Umbilical cord (tissue), 2 donors: ENCODE measurements around the gene NKX6-1. TPM values are rescaled to one million over a fixed set of nuclear protein-coding genes. Genes with fewer than 3 reads are reported as not detected.

Source experiments
- DNase-seq: peaks from one replicate; pipeline ENCODE4 v3.0.0-alpha.2; 2015; ENCODE audit warnings: low spot score
- total RNA-seq: library from RNA; depleted of rRNA; stranded (reverse); fragments of >200 nt; gene quantifications from one replicate; pipeline ENCODE4 v1.2.3, GENCODE V29; 2014; ENCODE audit warnings: low replicate concordance; ENCODE audit not compliant: insufficient read depth

The NKX6-1 gene
- total RNA-seq, 1 donor from 2014 or later: 1.7 TPM

DNA sequence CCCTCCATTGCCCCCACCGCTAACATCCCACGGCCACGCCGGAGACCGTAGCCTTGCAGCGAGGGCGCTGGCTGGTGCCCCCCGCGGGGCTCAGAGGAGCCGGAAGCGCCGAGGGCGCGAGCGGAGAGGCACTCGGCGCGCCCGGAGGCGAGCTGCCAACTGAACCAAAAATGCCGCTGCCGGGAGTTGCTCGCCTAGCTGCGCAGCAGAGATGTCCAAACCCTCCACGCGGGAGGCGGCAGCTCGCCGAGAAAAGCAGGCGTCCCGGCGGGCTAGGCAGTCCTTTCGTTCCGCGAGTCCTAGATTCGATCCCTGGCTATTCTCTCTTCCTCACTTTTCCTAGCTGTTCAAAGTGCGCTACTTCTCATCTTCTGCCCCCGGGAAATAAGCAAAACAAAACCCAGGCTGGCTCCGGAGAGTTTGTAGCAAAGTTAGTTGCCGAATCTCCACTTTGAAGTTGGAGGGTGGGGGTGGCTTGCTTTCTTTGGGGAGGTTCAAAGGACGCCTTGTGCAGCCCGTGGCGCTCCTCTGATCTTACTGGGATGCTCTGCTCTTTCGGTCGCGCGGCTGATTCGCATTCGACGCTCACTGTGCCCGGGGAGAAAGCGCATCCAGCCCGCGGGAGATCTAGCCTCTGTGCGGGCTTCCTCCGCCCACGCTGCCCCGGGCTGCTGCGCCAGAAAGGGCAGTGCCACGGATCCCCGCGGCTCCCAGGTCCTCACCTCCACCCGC, 723 bp downstream of the NKX6-1 start:
- DNase-seq: no peak

DNA sequence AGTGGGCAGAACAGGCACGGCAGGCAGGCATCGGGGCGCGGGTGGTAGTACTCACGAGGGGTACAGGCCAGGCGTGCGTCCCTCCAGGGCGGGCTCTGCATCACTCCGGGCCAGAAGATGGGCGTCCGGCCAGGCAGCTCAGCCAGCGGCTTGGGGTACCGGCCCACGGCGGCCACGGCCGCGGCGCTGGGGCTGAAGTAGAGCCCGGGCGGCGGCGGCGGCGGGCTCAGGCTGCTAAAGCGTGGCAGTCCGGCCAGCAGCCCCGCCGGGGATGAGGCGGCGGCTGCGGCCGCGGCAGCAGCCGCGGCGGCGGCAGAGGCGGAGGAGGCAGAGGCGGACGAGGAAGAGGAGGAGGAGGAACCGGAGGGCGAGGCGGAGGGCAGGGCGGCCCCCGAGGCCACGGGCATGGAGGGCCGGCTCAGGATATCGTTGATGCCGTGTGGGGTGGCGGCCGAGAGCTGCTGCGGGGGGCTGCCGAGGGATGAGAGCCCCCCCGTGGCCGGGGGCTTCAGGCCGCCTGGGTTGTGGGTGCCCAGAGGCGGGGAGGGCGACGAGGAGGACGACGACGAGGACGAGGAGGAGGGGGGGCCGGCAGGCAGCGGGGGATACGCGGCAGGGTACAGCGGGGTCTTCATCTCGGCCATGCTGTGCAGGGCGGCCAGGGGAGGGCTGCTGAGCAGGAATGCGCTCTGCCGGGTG, 1.4 kb downstream of the NKX6-1 start:
- no peak for DNase-seq

DNA sequence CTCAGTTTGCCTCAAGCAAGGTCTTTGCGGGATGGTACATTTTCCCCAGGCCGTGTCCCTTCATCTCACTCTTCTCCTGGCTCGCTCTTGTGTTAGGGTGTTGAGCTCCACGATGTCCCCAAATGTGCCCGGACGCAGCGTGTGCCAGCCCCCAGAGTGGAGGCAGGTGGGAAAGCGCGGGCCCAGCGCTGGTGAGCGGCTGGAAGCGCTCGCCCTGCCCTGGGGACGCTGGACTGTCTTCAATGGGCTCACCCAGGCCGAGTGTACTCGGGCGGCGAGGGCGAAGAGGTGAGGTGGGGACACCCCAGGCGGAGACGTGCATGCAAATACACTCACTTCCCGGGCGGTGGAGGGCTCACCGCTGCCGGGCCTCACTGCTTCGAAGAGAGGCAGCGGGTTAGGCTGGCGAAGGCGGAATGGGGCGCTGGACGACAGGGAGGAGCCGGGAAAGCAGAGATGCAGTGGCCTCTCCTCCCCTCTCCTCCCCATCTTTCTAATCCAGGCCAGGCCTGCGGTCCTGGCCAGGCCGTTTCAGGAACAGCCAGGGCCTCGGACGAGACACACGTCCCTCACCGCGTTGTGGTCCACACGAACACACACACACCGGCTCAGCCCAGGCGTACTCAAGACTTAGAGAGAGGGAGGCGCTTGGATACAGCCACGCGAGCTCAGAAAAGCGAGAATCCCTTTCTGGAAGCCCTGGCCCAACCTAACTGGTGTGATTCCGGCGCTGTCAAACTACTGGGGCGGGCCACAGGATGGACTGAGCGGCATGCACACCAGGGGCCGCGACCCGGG, 2.2 kb downstream of the NKX6-1 start:
- DNase-seq: no peak

GRCh38 chr4:84496331-84496705, 2.8 kb downstream of the NKX6-1 start:
- DNase-seq: no peak

- no peak for DNase-seq
Observed at GRCh38 chr4:84495794-84496261, 3.3 kb downstream of the NKX6-1 start.

GRCh38 chr4:84495118-84495793, 3.8 kb downstream of the NKX6-1 start:
- no peak for DNase-seq

DNA sequence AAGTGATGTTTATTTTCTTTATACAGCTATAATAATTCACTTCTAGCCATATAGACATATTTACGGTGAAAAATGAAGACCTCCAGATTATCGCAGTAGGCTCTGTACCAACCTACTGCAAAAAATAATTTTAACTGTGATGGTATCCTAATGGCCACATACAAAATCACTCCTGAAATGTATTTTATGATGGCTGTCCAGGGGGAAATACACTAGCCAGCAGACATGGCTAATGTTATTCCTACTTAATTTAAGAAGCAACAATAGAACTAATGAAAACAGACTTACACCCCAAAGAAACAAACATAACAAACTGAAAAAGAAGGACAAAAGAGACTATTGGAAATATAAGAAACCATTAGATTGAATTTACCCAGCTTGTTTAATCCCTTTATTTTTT, 4.6 kb downstream of the NKX6-1 start:
- no peak for DNase-seq

GRCh38 chr4:84494076-84494475, 5.0 kb downstream of the NKX6-1 start:
- DNase-seq: no peak

GRCh38 chr4:84493092-84493850, 5.8 kb downstream of the NKX6-1 start:
- peak; percentile 47 for DNase-seq

DNA sequence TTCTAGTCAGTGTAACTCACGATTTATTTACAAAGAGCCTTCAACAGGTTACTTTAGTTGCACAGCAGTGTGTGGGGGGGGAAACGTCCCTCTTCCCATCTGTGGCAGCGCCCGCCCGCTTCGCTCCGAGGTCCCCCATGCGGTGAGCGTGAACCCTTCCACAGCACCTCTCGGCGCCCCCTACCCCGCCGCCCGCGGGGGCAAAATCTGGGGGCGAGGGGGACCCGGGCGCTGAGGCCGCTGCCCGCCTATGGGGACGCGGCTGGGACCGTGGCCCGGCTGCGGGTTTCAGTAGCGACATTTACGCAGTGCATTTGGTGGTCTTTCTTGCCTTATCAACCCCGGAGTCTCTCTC, 6.4 kb downstream of the NKX6-1 start:
- no peak for DNase-seq

DNA sequence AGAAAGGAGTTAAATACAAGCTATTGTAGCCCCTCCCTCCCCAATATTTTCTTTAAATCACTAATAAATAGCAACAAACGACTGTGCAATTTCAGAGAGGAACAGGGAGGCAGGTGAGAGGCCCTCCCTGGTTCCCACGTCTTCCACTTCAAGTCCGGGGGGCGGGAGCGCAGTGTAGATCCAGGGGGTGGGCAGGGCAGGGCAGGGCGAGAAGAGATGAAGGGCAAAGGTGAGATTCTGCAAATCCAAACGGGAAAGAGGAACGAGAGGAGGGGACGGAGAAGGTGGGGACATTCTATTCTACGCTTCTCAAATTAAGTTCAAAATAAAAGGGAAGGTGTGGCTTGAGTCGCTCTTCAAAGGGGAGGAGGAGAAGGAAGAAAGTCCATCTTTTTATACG, 6.8 kb downstream of the NKX6-1 start:
- no peak for DNase-seq

- DNase-seq: no peak
Observed at GRCh38 chr4:84491481-84491880, 7.6 kb downstream of the NKX6-1 start.

- DNase-seq: no peak
Observed at GRCh38 chr4:84490663-84491062, 8.4 kb downstream of the NKX6-1 start.

DNA sequence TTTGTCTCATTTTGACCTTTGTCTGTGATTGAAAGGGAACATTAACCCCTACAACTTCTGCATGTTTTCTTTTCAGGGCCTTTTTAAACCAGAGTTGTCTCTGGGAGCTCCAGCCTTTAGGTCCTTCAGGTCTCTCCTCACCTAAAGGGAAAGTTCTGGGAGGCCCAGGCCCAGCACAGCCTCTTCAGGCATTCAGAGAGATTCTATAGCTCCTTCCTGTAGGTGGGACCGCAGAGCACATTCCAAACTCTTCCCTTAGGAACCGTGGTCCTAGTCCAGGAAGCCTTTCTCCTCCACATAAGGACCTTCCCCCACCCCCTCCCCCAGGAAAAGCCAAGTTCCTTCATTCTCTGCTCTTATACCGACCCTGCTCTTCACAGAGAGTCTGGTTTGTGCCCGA, 14.9 kb downstream of the NKX6-1 start:
- no peak for DNase-seq

DNA sequence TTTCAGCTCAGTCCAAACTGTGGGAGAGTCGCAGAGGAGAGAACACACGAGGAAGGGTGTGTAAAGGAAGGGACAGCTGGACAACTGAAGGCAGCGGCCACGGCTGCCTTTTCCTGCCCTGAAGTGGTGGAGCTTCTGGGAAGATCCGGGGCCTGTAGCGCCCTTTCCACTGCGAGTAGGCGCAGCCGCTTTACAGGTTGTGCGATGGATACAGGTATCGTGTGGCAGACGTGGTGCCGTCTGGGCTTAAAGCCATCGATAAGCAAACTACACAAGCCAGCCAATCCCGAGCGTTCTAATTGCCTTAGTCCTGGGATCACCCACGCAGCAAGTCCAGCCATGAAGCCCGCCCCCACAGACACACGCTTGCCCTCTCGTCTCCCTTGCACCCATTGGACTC, 15.4 kb downstream of the NKX6-1 start:
- no peak for DNase-seq

DNA sequence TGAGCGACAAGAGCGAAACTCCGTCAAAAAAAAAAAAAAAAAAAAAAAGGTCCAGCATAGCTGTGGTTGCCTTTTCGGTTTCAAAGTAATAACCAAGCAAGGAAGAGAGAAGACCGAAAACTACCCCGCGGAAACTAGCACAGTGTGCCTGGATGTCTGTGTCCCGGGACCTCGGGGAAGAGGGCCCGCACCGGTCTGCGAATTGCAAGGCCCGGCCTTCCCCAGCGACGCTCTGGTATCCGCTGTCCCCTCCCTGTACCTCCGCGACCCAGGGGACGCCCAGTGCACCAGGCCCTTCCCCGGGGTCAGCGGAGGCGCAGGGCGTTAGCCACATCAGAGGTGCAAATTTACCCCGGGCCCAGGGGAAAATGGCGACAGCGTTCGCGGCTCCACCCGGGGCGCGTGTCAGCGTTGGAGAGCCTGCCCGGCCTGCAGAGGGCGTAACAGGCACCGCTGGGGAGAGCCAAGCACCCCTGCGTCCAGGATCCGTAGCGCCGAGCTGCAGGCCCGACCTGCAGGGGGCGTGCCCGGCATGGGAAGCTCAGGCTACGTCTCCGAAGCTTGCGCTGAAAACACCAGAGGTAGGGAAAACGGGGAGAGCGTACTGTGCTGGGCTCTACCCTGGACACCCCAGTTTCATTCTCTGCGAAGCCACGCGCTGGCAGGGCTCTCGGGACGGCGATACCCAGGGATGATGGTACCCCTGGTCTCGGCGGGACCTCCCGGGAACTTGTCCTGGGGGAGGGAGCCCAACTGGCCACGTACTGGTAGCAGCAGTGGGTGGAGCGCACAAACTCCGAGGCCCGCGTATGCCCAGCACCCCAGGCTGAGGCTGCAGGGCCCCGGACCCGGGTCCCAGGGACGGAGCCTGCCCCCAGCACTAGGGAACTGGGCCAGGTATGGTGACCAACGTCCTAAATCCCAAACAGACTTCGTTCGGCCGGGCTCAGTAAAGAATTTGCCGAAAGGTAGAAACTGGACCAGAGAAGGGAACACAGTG, 16.2 kb downstream of the NKX6-1 start:
- DNase-seq: no peak

- no peak for DNase-seq
Observed at GRCh38 chr4:84481860-84482245, 17.2 kb downstream of the NKX6-1 start.

GRCh38 chr4:84481077-84481859, 17.8 kb downstream of the NKX6-1 start:
- no peak for DNase-seq

GRCh38 chr4:84480082-84480481, 19.0 kb downstream of the NKX6-1 start:
- DNase-seq: no peak
